8988T (cell line): ENCODE measurements around the gene EFNB3.

Source experiments
- DNase-seq: peaks from one replicate; pipeline ENCODE4 v3.0.0; 2011

EFNB3 gene

GRCh38 chr17:7700510-7700909, 4.5 kb upstream of the EFNB3 start:
- DNase-seq: no peak

- DNase-seq: no peak
These were observed 3.3 kb upstream of the EFNB3 start for GRCh38 chr17:7701681-7702080.

GRCh38 chr17:7702776-7703175, 2.2 kb upstream of the EFNB3 start:
- DNase-seq: no peak

- DNase-seq: no peak
These were observed 1.2 kb upstream of the EFNB3 start for GRCh38 chr17:7703584-7704479.

GRCh38 chr17:7705269-7706255, 560 bp downstream of the EFNB3 start:
- no peak for DNase-seq

GRCh38 chr17:7706631-7707354, 1.8 kb downstream of the EFNB3 start:
- DNase-seq: no peak

GRCh38 chr17:7707446-7707845, 2.4 kb downstream of the EFNB3 start:
- no peak for DNase-seq

- DNase-seq: no peak
These were observed 3.1 kb downstream of the EFNB3 start for GRCh38 chr17:7707858-7708750.

GRCh38 chr17:7709031-7709430, 4.0 kb downstream of the EFNB3 start:
- no peak for DNase-seq

- DNase-seq: no peak
These were observed 5.3 kb downstream of the EFNB3 start for GRCh38 chr17:7710301-7710700.

GRCh38 chr17:7711051-7711755, 6.2 kb downstream of the EFNB3 start:
- DNase-seq: no peak

GRCh38 chr17:7712111-7712771, 7.2 kb downstream of the EFNB3 start:
- peak; percentile 46 for DNase-seq

GRCh38 chr17:7713782-7714181, 8.8 kb downstream of the EFNB3 start:
- no peak for DNase-seq

GRCh38 chr17:7714721-7715594, 10.0 kb downstream of the EFNB3 start:
- DNase-seq: no peak

- DNase-seq: no peak
These were observed 11.2 kb downstream of the EFNB3 start for GRCh38 chr17:7715936-7716886.

GRCh38 chr17:7716901-7717755, 12.1 kb downstream of the EFNB3 start, which contains the start of gene DNAH2:
DNAH2 (plus strand) TSS chr17:7717744; CDS start chr17:7719735, 1,991 bp downstream.
- DNase-seq: peak; percentile 83

GRCh38 chr17:7717756-7718350, 12.9 kb downstream of the EFNB3 start:
- no peak for DNase-seq
